DOHH2 (cell line): ENCODE data around the gene MFAP4.

Source experiments
- EZH2phosphoT487 ChIP-seq: fragments of 200-600 bp; sonication (generic); IDR thresholded peaks from 2 replicates; pipeline ENCODE4 v1.6.1; 2017; ENCODE audit warnings: borderline replicate concordance, mild to moderate bottlenecking, antibody characterized with exemption, low read length, moderate library complexity, mixed read lengths
- TF ChIP-seq, protein P1 (sequence below): fragments of 200-600 bp; sonication (generic); IDR thresholded peaks from one replicate; pipeline ENCODE4 v1.5.1; 2014; ENCODE audit warnings: antibody characterized with exemption, mild to moderate bottlenecking, low read depth, low read length; ENCODE audit not compliant: poor library complexity, severe bottlenecking

DNA sequence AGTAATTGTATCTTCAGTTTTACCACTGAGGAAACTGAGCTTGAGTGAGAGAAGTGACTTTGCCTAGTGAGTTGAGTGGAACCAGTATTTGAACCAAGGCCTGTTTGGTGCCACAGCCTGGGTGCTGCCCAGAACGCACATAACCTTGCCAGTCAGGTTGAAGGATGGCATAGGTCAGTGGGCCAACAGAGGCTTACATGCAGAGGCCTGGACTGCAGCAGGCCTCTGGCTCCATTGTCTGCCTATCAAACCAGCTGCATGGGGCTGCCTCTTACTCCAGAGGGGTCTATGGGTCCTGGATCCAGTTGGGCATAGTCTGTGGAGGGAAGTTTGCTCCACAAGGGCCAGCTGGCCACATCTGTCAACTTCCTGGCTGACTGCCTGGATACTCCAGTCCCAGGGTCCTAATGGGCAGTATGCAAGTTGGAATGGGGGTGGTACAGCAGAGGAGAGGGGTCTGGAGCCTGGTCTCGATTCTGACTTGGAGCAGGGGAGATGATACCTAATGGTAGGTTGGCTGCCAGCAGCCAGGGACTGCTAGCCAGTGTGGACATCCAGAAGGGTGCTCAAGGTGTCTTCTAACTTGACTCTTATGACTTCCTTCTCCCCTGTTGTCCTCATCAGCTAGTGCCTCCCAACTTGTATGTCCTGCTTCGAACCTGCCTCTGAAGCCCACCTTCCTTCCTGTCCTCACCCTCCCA, 12.9 kb upstream of the MFAP4 start:
- TF ChIP-seq, protein P1, sequence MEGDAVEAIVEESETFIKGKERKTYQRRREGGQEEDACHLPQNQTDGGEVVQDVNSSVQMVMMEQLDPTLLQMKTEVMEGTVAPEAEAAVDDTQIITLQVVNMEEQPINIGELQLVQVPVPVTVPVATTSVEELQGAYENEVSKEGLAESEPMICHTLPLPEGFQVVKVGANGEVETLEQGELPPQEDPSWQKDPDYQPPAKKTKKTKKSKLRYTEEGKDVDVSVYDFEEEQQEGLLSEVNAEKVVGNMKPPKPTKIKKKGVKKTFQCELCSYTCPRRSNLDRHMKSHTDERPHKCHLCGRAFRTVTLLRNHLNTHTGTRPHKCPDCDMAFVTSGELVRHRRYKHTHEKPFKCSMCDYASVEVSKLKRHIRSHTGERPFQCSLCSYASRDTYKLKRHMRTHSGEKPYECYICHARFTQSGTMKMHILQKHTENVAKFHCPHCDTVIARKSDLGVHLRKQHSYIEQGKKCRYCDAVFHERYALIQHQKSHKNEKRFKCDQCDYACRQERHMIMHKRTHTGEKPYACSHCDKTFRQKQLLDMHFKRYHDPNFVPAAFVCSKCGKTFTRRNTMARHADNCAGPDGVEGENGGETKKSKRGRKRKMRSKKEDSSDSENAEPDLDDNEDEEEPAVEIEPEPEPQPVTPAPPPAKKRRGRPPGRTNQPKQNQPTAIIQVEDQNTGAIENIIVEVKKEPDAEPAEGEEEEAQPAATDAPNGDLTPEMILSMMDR = no peak
- no peak for TF ChIP-seq EZH2phosphoT487
